Vagina (tissue), 2 donors: ENCODE results near the gene INS. TPM values are rescaled to one million over a fixed set of nuclear protein-coding genes. Genes with fewer than 3 reads are reported as not detected.
"Not testable (repeated sequence)": the region's sequence is repeated elsewhere in the genome, so short reads cannot be mapped to it uniquely, and the experiment has no call there.

Source experiments
- DNase-seq, 2 donors: peaks; one replicate each; pipeline ENCODE4 v3.0.0-alpha.2; 2017; ENCODE audit errors: extremely low spot score in 2 of 2
- H3K27ac ChIP-seq: fragments of 200-600 bp; sonication (generic); one replicate; pipeline ENCODE4 v1.5.1; 2019
- H3K27me3 ChIP-seq: fragments of 200-600 bp; sonication (generic); one replicate; pipeline ENCODE4 v1.5.1; 2019
- H3K36me3 ChIP-seq, 2 donors: fragments of 200-600 bp; sonication (generic); one replicate each; pipeline ENCODE4 v1.5.1; 2017 to 2019
- H3K4me1 ChIP-seq: fragments of 200-600 bp; sonication (generic); one replicate; pipeline ENCODE4 v1.5.1; 2019
- H3K4me3 ChIP-seq, 2 donors: fragments of 200-600 bp; sonication (generic); 1 replicate in 1 of 2; 2 replicates in 1 of 2; pipeline ENCODE4 v1.5.1; 2016 to 2019
- H3K9me3 ChIP-seq: fragments of 200-600 bp; sonication (generic); one replicate; pipeline ENCODE4 v1.5.1; 2019
- POLR2A ChIP-seq, 2 donors: fragments of 450-650 bp; IDR thresholded peaks; one replicate each; pipeline ENCODE4 v1.6.1; 2017; ENCODE audit warnings: antibody characterized with exemption in 2 of 2, mild to moderate bottlenecking in 2 of 2, moderate library complexity in 2 of 2
- POLR2AphosphoS5 ChIP-seq, 2 donors: sonication (generic); formaldehyde crosslinking; IDR thresholded peaks; one replicate each; pipeline ENCODE4 v1.9.0; 2017; ENCODE audit warnings: antibody characterized with exemption in 2 of 2, mild to moderate bottlenecking in 2 of 2, low read depth in 1 of 2; ENCODE audit not compliant: insufficient read depth in 1 of 2
- intact Hi-C: fragments of 100-400 bp; cut with DNase I; formaldehyde crosslinking; loops from one replicate; pipeline ENCODE4 v1.15.1; 2023
- total RNA-seq: library from RNA; depleted of rRNA; stranded (reverse); fragments of >200 nt; gene quantifications from one replicate; pipeline ENCODE4 v1.2.3, GENCODE V29; 2016
- TF ChIP-seq, protein P1 (sequence below), 3 experiments: fragments of 450-650 bp in 2 of 3; fragments of 200-600 bp in 1 of 3; sonication (generic) in 1 of 3; IDR thresholded peaks; one replicate each; pipeline ENCODE4 v1.5.1; 2017 to 2019; ENCODE audit warnings: antibody characterized with exemption in 3 of 3, mild to moderate bottlenecking in 2 of 3, moderate library complexity in 2 of 3

Gene INS
- total RNA-seq, 1 donor from 2014 or later: not detected

GRCh38 chr11:2197771-2198520 is 36.9 kb upstream of the INS start:
- no peak for DNase-seq
- intact Hi-C loops: loop anchor here (2.0 to 5.0 kb wide), 2 partner anchors 109 to 225 kb away; no protein-coding TSS in a partner anchor
- no peaks in the 10 kb centered on the region for H3K9me3 ChIP-seq
- H3K36me3 ChIP-seq: no peaks in the 10 kb centered on the region
- H3K27me3 ChIP-seq: no peaks in the 10 kb centered on the region
- H3K4me1 ChIP-seq: peaks cover 5% of the 10 kb centered on the region
- TF ChIP-seq, protein P1, sequence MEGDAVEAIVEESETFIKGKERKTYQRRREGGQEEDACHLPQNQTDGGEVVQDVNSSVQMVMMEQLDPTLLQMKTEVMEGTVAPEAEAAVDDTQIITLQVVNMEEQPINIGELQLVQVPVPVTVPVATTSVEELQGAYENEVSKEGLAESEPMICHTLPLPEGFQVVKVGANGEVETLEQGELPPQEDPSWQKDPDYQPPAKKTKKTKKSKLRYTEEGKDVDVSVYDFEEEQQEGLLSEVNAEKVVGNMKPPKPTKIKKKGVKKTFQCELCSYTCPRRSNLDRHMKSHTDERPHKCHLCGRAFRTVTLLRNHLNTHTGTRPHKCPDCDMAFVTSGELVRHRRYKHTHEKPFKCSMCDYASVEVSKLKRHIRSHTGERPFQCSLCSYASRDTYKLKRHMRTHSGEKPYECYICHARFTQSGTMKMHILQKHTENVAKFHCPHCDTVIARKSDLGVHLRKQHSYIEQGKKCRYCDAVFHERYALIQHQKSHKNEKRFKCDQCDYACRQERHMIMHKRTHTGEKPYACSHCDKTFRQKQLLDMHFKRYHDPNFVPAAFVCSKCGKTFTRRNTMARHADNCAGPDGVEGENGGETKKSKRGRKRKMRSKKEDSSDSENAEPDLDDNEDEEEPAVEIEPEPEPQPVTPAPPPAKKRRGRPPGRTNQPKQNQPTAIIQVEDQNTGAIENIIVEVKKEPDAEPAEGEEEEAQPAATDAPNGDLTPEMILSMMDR (IDR thresholded peaks at IDR 0.05): no peak
- TF ChIP-seq POLR2AphosphoS5 (IDR thresholded peaks at IDR 0.05; ENCODE audit: insufficient read depth in 1 of 2, low read depth in 1 of 2) (no peak), POLR2A (IDR thresholded peaks at IDR 0.05) (no peak)
- H3K27ac ChIP-seq: no peak overlapping the region
- no peak overlapping the region for H3K4me3 ChIP-seq

DNA sequence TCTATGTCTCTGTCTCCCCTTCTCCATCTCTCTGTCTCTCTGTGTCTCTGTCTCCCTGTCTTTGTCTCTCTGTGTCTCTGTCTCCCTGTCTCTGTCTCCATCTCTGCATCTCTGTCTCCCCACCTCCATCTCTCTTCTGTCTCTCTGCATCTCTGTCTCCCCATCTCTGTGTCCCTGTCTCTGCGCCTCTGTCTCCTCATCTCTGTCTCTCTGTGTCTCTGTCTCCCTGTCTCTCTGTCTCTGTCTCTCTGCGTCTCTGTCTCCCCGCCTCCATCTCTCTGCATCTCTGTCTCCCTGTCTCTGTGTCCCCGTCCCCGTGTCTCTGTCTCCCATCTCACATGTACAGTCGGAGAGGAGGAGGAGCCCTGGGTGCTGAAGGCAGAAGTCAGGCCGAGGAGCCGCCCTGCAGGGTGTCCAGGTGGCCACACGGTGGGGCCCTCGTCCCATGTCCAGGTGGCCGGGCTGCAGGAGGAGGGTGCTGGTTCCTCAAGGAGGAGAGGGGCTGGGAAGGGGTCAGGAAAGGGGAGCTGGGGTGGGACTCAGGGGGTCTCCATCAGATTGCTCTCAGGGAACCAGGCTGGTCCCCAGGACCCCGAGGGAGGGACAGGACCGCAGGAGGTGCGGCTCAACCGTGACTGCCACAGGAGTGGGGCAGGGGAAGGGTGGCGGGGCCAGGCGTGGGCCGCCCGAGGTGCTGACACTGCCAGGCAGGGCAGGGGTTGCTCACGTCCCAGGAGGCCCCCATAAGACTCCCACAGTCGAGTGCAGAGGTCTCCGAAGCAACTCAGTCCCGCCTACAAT is 36.2 kb upstream of the INS start:
- TF ChIP-seq POLR2A (IDR thresholded peaks at IDR 0.05) (no peak), POLR2AphosphoS5 (IDR thresholded peaks at IDR 0.05; ENCODE audit: insufficient read depth in 1 of 2, low read depth in 1 of 2) (no peak)
- TF ChIP-seq, protein P1 (IDR thresholded peaks at IDR 0.05): peak; percentile 64 to 91 (median 76)
- H3K27me3 ChIP-seq: no peaks in the 10 kb centered on the region
- no peaks in the 10 kb centered on the region for H3K36me3 ChIP-seq
- H3K4me1 ChIP-seq: no peaks in the 10 kb centered on the region
- H3K4me3 ChIP-seq: no peak overlapping the region
- DNase-seq: no peak
- intact Hi-C loops: loop anchor here (5.0 kb wide), 1 partner anchor 110 kb away; no protein-coding TSS in a partner anchor
- no peak overlapping the region for H3K27ac ChIP-seq
- no peaks in the 10 kb centered on the region for H3K9me3 ChIP-seq

DNA sequence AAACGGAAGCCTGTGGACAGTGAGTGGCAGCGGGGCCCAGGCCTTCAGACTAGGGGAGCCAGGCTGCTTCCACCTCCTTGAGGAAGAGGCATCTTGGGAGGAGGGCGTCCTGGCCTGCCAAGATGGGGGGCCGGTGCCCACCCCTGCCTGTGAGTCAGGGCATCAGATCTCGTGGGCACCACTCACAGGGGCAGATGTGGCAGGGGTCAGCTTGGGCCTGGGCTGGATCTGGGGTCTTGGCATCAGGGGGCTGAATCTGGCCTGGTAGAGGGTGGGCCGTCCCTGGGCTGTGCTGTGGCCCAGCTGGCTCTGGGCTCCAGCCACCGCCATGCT is 34.7 kb upstream of the INS start:
- Histone ChIP-seq H3K4me1 (no peaks in the 10 kb centered on the region), H3K9me3 (no peaks in the 10 kb centered on the region), H3K4me3 (no peak overlapping the region), H3K36me3 (no peaks in the 10 kb centered on the region), H3K27me3 (no peaks in the 10 kb centered on the region), H3K27ac (no peak overlapping the region)
- no peak for TF ChIP-seq POLR2AphosphoS5 (IDR thresholded peaks at IDR 0.05; ENCODE audit: insufficient read depth in 1 of 2, low read depth in 1 of 2)
- TF ChIP-seq, protein P1 (IDR thresholded peaks at IDR 0.05): no peak
- TF ChIP-seq POLR2A (IDR thresholded peaks at IDR 0.05): no peak
- intact Hi-C loops: loop anchor here (5.0 kb wide), 1 partner anchor 112 kb away; no protein-coding TSS in a partner anchor
- no peak for DNase-seq

- DNase-seq: no peak
- no peaks in the 10 kb centered on the region for H3K9me3 ChIP-seq
- TF ChIP-seq, protein P1 (IDR thresholded peaks at IDR 0.05): peak; percentile 36 to 55 (median 51)
- TF ChIP-seq POLR2AphosphoS5 (IDR thresholded peaks at IDR 0.05; ENCODE audit: insufficient read depth in 1 of 2, low read depth in 1 of 2): no peak
- TF ChIP-seq POLR2A (IDR thresholded peaks at IDR 0.05): no peak
- H3K36me3 ChIP-seq: no peaks in the 10 kb centered on the region
- no peak overlapping the region for H3K4me3 ChIP-seq
- H3K4me1 ChIP-seq: no peaks in the 10 kb centered on the region
- H3K27ac ChIP-seq: no peak overlapping the region
- intact Hi-C loops: loop anchor here (5.0 kb wide), 1 partner anchor 112 kb away; no protein-coding TSS in a partner anchor
- H3K27me3 ChIP-seq: no peaks in the 10 kb centered on the region
Observed at GRCh38 chr11:2194877-2195755, 34.1 kb upstream of the INS start.

- H3K9me3 ChIP-seq, H3K36me3 ChIP-seq, H3K27me3 ChIP-seq, H3K27ac ChIP-seq, DNase-seq, intact Hi-C loops, H3K4me1 ChIP-seq, H3K4me3 ChIP-seq: not testable (repeated sequence)
Observed at GRCh38 chr11:2193888-2194595, 33.0 kb upstream of the INS start.
